ENCODE measurements around the gene CLOCK.

- TF ChIP-seq CTCF (IDR thresholded peaks at IDR 0.05) (no peak), POLR2AphosphoS5 (IDR thresholded peaks at IDR 0.05) (no peak), POLR2A (IDR thresholded peaks at IDR 0.05; ENCODE audit: low read depth) (no peak), EP300 (IDR thresholded peaks at IDR 0.05) (no peak)
These were observed 138.9 kb downstream of the CLOCK start for GRCh38 chr4:55407764-55408163.

Data from esophagus muscularis mucosa (tissue), 4 donors.